DND-41 (cell line): ENCODE measurements around the gene WDR43.

Source experiments
- ATAC-seq: fragments of 200-7000 bp; cut with Tn5 transposase; 3 replicates; pipeline ENCODE4 v1.9.1; 2021; ENCODE audit warnings: low read depth; ENCODE audit not compliant: insufficient read depth
- DNase-seq: peaks from one replicate; pipeline ENCODE4 v3.0.0-alpha.2; 2020
- H2AFZ ChIP-seq: 2 replicates; pipeline ENCODE4 v1.6.0; 2012; ENCODE audit warnings: low read depth, low read length
- H3K27ac ChIP-seq: 2 replicates; pipeline ENCODE4 v1.5.1; 2012; ENCODE audit warnings: low read length, inconsistent platforms
- H3K27me3 ChIP-seq: fragments of 200-600 bp; sonication (generic); 2 replicates; pipeline ENCODE4 v1.6.0; 2012; ENCODE audit warnings: low read length, mild to moderate bottlenecking, inconsistent platforms; ENCODE audit not compliant: insufficient read depth, poor library complexity
- H3K36me3 ChIP-seq: 2 replicates; pipeline ENCODE4 v1.5.1; 2012; ENCODE audit warnings: low read length, inconsistent platforms; ENCODE audit not compliant: insufficient read depth
- H3K4me1 ChIP-seq: 2 replicates; pipeline ENCODE4 v1.5.1; 2012; ENCODE audit warnings: mild to moderate bottlenecking, low read length; ENCODE audit not compliant: insufficient read depth
- H3K4me2 ChIP-seq: 2 replicates; pipeline ENCODE4 v1.6.0; 2012; ENCODE audit warnings: mild to moderate bottlenecking, moderate library complexity, low read length, inconsistent platforms; ENCODE audit not compliant: insufficient read depth
- H3K4me3 ChIP-seq, 2 experiments: fragments of 200-600 bp in 1 of 2; shearing (Covaris generic) in 1 of 2; 2 replicates each; pipeline ENCODE4 v1.5.1; 2012 to 2016; ENCODE audit warnings: inconsistent platforms in 2 of 2, low read length in 2 of 2, mild to moderate bottlenecking in 2 of 2, low read depth in 1 of 2, moderate library complexity in 1 of 2
- H3K79me2 ChIP-seq: 2 replicates; pipeline ENCODE4 v1.6.0; 2012; ENCODE audit warnings: low read length, inconsistent platforms; ENCODE audit not compliant: insufficient read depth
- H3K9ac ChIP-seq: 2 replicates; pipeline ENCODE4 v1.6.0; 2012; ENCODE audit warnings: low read depth, mild to moderate bottlenecking, inconsistent platforms, low read length, moderate library complexity
- H3K9me3 ChIP-seq: 2 replicates; pipeline ENCODE4 v1.5.1; 2012; ENCODE audit warnings: low read length, moderate library complexity, mild to moderate bottlenecking, inconsistent platforms; ENCODE audit not compliant: insufficient read depth, severe bottlenecking
- H4K20me1 ChIP-seq: 2 replicates; pipeline ENCODE4 v1.6.0; 2012; ENCODE audit warnings: low read length; ENCODE audit not compliant: insufficient read depth
- CTCF ChIP-seq: IDR thresholded peaks from 2 replicates; pipeline ENCODE4 v1.5.1; 2012; ENCODE audit warnings: borderline replicate concordance, low read length, moderate library complexity, mild to moderate bottlenecking; ENCODE audit not compliant: poor library complexity, severe bottlenecking; ENCODE audit errors: extremely low read depth
- EZH2 ChIP-seq: IDR thresholded peaks from 3 replicates; pipeline ENCODE4 v1.6.1; 2012; ENCODE audit warnings: borderline replicate concordance, low read depth, mild to moderate bottlenecking, moderate library complexity, low read length, inconsistent platforms; ENCODE audit not compliant: severe bottlenecking

WDR43 gene

DNA sequence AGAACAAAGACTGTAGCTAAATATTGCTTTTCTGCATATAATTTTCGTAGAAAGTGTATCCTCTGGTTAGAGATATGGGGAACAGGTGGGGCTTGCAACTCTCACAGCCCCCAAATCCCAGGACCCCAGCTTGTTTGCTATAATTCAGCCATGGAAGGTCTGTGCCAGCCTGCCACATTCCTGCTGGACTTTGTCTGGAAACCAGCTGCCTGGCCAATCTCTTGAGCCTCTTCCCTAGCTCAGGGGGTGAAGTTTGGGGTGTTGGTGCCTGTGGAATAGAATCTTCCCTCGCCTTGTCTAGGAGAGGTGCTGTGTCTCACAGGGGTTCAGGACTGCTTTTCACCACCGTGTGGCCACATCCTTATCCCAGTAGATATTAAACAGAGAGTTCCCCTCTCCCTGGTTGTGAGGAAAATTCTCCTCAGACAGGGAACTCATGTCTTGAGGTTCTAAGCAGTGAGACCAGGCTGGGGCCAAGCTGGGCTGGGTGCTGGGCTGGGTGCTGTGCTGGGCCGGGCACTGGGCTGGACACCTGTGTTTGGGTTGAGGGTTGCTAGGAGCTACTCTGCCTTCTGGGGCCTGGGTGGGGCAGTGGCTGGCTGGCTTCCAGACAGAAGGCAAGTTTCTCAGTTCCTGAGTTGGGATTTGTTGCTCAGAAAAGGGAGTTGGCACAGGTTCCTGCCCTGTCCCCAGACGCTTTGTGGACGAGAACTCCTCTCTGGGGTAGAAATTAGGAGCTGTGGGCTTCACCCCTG, 98.9 kb downstream of the WDR43 start:
- H3K27ac ChIP-seq, result no peak overlapping the region
- DNase-seq, result no peak
- no peak overlapping the region for H3K4me2 ChIP-seq
- no peaks in the 10 kb centered on the region for H3K4me1 ChIP-seq
- peaks cover 11% of the 10 kb centered on the region for H3K27me3 ChIP-seq
- H3K36me3 ChIP-seq, result no peaks in the 10 kb centered on the region
- TF ChIP-seq CTCF (no peak), EZH2 (no peak)
- no peaks in the 10 kb centered on the region for H3K79me2 ChIP-seq
- no peak overlapping the region for H3K4me3 ChIP-seq
- no peaks in the 10 kb centered on the region for H3K9me3 ChIP-seq
- no peak for ATAC-seq
- H4K20me1 ChIP-seq, result no peaks in the 10 kb centered on the region
- no peak overlapping the region for H2AFZ ChIP-seq
- H3K9ac ChIP-seq, result no peak overlapping the region

DNA sequence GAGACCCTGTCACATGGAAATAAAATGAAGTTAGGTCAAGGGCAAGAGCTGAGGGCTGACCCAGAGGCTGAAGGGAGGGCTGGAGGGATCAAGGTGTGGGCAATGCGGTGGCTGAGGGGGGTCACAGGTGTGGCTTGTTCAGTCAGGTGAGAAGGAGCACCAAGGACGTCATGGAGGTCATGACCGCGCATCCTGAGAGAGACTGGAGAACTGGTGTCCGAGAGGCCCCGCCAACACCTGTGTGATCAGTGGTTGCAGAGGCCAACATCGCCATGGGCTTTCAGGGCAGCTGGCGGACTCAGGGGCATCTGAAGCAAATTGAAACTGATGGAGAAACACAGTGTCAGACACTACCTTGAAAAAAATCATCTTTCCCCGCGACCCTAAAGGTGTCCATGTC, 99.6 kb downstream of the WDR43 start:
- DNase-seq (no peak), ATAC-seq (no peak)
- no peak overlapping the region for H3K27ac ChIP-seq
- no peaks in the 10 kb centered on the region for H3K4me1 ChIP-seq
- TF ChIP-seq EZH2, result no peak
- TF ChIP-seq CTCF, result no peak
- H4K20me1 ChIP-seq, result no peaks in the 10 kb centered on the region
- peaks cover 10% of the 10 kb centered on the region for H3K27me3 ChIP-seq
- H3K4me2 ChIP-seq, result no peak overlapping the region
- no peaks in the 10 kb centered on the region for H3K36me3 ChIP-seq
- no peak overlapping the region for H2AFZ ChIP-seq
- no peak overlapping the region for H3K4me3 ChIP-seq
- H3K9me3 ChIP-seq, result no peaks in the 10 kb centered on the region
- no peak overlapping the region for H3K9ac ChIP-seq
- no peaks in the 10 kb centered on the region for H3K79me2 ChIP-seq

- DNase-seq, result no peak
- Histone ChIP-seq H3K9me3 (no peaks in the 10 kb centered on the region), H3K79me2 (no peaks in the 10 kb centered on the region), H4K20me1 (no peaks in the 10 kb centered on the region), H3K4me1 (no peaks in the 10 kb centered on the region), H3K9ac (no peak overlapping the region), H3K4me3 (no peak overlapping the region), H3K36me3 (no peaks in the 10 kb centered on the region), H3K27me3 (peaks cover 10% of the 10 kb centered on the region), H2AFZ (no peak overlapping the region), H3K4me2 (no peak overlapping the region), H3K27ac (no peak overlapping the region)
- no peak for ATAC-seq
- no peak for TF ChIP-seq EZH2
- TF ChIP-seq CTCF, result no peak
These were observed 100.2 kb downstream of the WDR43 start for GRCh38 chr2:28994679-28995078.
